C4-2B (cell line): ENCODE results near the gene MAST4.

Experiments
- ZFX ChIP-seq: fragments of 450-650 bp; IDR thresholded peaks from 2 replicates; pipeline ENCODE4 v1.6.1; 2017
- TF ChIP-seq, protein P1 (sequence below): fragments of 450-650 bp; conservative IDR thresholded peaks from 2 replicates; pipeline ENCODE4 v1.5.1; 2017; ENCODE audit warnings: mild to moderate bottlenecking

DNA sequence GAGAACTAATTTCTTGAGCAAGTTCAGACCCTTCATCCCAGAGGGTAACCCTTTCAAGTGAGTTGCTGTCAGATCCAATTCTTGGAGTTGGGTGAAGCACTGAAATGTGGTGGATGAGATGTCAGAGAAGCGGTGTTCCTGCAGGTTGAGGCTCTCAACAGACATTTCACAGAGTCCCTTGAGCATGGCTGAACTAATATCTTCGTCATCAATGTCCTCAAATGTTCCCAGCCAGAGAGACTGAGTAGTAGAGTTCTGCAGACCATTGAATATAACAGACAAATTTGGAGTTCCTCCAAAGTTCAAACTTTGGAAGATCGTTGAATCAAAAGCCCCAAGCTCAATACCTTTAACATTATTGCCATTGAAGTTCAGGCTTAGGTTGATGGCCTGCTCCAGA lies 587.7 kb downstream of the MAST4 start:
- TF ChIP-seq, protein P1, sequence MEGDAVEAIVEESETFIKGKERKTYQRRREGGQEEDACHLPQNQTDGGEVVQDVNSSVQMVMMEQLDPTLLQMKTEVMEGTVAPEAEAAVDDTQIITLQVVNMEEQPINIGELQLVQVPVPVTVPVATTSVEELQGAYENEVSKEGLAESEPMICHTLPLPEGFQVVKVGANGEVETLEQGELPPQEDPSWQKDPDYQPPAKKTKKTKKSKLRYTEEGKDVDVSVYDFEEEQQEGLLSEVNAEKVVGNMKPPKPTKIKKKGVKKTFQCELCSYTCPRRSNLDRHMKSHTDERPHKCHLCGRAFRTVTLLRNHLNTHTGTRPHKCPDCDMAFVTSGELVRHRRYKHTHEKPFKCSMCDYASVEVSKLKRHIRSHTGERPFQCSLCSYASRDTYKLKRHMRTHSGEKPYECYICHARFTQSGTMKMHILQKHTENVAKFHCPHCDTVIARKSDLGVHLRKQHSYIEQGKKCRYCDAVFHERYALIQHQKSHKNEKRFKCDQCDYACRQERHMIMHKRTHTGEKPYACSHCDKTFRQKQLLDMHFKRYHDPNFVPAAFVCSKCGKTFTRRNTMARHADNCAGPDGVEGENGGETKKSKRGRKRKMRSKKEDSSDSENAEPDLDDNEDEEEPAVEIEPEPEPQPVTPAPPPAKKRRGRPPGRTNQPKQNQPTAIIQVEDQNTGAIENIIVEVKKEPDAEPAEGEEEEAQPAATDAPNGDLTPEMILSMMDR: no peak
- TF ChIP-seq ZFX: no peak
